AG09309 (cell line): Measurements from ENCODE around the gene ASTN2.

ENCODE experiments used
- DNase-seq: peaks from one replicate; pipeline ENCODE4 v3.0.0-alpha.2; 2010; ENCODE audit warnings: low read depth
- H3K4me3 ChIP-seq: 2 replicates; pipeline ENCODE4 v1.5.1; 2011; ENCODE audit warnings: mild to moderate bottlenecking, low read depth, low read length, moderate library complexity; ENCODE audit not compliant: control insufficient read depth
- CTCF ChIP-seq: IDR thresholded peaks from 2 replicates; pipeline ENCODE4 v1.5.1; 2011; ENCODE audit warnings: mild to moderate bottlenecking, low read depth, low read length, inconsistent platforms; ENCODE audit not compliant: insufficient read depth, control insufficient read depth; ENCODE audit errors: missing control alignments

Gene ASTN2

DNA sequence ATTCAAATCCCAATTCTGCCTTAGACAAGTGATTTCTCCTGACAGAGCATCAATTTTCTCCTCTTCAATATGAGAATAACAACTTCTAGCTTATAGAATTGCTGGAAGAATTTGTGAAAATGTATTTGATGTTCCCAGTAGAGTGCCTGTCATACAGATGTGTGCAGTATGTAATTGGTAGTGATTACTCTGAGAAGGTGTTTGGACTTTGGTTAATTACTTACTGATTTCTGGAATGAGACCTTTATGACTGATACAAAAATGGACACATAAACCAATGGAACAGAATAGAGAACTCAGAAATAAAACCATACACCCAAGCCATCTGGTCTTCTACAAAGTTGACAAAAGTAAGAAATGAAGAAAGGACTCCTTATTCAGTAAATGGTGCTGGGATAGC, 829.7 kb downstream of the ASTN2 start:
- DNase-seq: no peak
- TF ChIP-seq CTCF: no peak
- H3K4me3 ChIP-seq: no peak overlapping the region

DNA sequence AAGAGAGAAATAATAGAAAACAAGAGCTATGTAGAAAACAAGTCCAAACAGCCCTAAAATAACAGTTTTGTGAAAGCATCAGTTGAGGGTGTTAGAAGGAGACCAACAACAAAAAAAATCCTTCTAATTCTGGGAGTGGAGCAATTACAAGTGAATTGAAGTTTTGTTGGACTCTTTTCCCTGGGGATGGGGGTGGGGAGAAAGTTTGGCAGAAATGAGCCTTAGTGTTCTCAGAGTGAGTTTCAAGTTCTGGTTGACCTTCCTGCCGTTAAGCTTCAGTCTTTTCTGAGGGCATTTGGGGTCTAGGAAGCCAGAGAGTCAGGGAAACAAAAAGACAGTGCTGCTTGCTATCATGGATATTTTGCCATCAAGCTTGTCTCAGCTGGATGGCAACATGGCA, 834.0 kb downstream of the ASTN2 start:
- no peak for DNase-seq
- no peak overlapping the region for H3K4me3 ChIP-seq
- no peak for TF ChIP-seq CTCF

DNA sequence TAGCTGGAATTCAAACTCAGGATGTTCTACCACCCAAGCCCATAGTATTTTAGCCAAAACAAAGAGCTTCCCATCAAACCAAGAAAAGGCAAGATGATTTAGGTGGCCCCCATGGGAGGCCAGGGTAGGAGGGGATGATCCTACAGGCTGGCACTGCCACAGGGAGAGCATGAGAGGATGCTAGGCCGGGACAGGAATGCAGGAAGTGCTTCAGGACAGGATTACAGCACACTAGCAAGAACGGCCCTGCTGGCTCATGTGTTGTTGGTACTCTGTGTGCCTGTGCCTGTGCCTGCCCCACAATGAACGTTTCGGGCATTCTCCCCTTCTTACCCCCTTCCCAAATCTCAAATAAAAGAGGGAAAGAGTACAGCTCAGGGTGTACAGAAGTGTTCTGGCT, 838.5 kb downstream of the ASTN2 start:
- no peak for TF ChIP-seq CTCF
- no peak for DNase-seq
- H3K4me3 ChIP-seq: no peak overlapping the region

- no peak for DNase-seq
- no peak for TF ChIP-seq CTCF
Observed at GRCh38 chr9:116574027-116574679, 840.7 kb downstream of the ASTN2 start.

GRCh38 chr9:116572095-116572748, 842.6 kb downstream of the ASTN2 start:
- DNase-seq: peak; percentile 43
- peak; percentile 99 for TF ChIP-seq CTCF
- no peak overlapping the region for H3K4me3 ChIP-seq

More at GRCh38 chr9:116574027-116574679, 840.7 kb downstream of the ASTN2 start:
- H3K4me3 ChIP-seq: no peak overlapping the region

- TF ChIP-seq CTCF: no peak
- no peak overlapping the region for H3K4me3 ChIP-seq
- no peak for DNase-seq
Observed at GRCh38 chr9:116569111-116569510, 845.7 kb downstream of the ASTN2 start.
